SK-N-SH (cell line): ENCODE results near the gene FHL2. TPM values are rescaled to one million over a fixed set of nuclear protein-coding genes. Genes with fewer than 3 reads are reported as not detected.

ENCODE experiments used
- CTCF ChIA-PET: fragments of 300-600, 350-600 bp; formaldehyde crosslinking; extraction: SDS; loops from one replicate; lab custom pipeline; 2021; lab: Yijun Ruan, JAX
- POLR2A ChIA-PET: fragments of 350-600 bp; sonication (Branson Sonifier 250); formaldehyde crosslinking; extraction: SDS; loops from one replicate; lab custom pipeline; 2020; ENCODE audit warnings: antibody characterized with exemption, inconsistent platforms; lab: Yijun Ruan, JAX
- DNase-seq: peaks from one replicate; pipeline ENCODE4 v3.0.0; 2012
- H2AFZ ChIP-seq: fragments of 200-600 bp; sonication (generic); 2 replicates; pipeline ENCODE4 v1.8.1; 2016; ENCODE audit warnings: antibody characterized with exemption, mild to moderate bottlenecking, low read depth
- H3F3A ChIP-seq: fragments of 200-600 bp; sonication (generic); replicated peaks from 2 replicates; pipeline ENCODE3; 2016; ENCODE audit warnings: antibody characterized with exemption, mild to moderate bottlenecking; ENCODE audit not compliant: insufficient read depth
- H3K27ac ChIP-seq, 2 experiments: fragments of 200-500 bp in 1 of 2; fragments of 200-600 bp in 1 of 2; sonication (Bioruptor generic) in 1 of 2; sonication (generic), shearing (Covaris generic) in 1 of 2; 2 replicates each; pipeline versions ENCODE4 v1.5.1 to v1.6.1; 2014 to 2016; ENCODE audit warnings: low read depth in 2 of 2, inconsistent platforms in 1 of 2, low read length in 1 of 2, mild to moderate bottlenecking in 1 of 2, mixed read lengths in 1 of 2
- H3K27me3 ChIP-seq: fragments of 200-600 bp; sonication (generic), shearing (Covaris generic); 2 replicates; pipeline ENCODE4 v1.6.1; 2016; ENCODE audit warnings: mixed run types; ENCODE audit not compliant: insufficient read depth
- H3K36me3 ChIP-seq, 2 experiments: fragments of 200-500 bp in 1 of 2; fragments of 200-600 bp in 1 of 2; sonication (Bioruptor generic) in 1 of 2; sonication (generic) in 1 of 2; replicated peaks in 1 of 2; 2 replicates each; pipeline versions ENCODE3 to v1.5.1; 2014 to 2016; ENCODE audit warnings: low read length in 1 of 2, mild to moderate bottlenecking in 1 of 2; ENCODE audit not compliant: insufficient read depth in 2 of 2, control insufficient read depth in 1 of 2
- H3K4me1 ChIP-seq, 2 experiments: fragments of 200-500 bp in 1 of 2; fragments of 200-600 bp in 1 of 2; sonication (Bioruptor generic) in 1 of 2; sonication (generic), shearing (Covaris generic) in 1 of 2; 2 replicates each; pipeline versions ENCODE4 v1.5.1 to v1.6.1; 2014 to 2016; ENCODE audit warnings: low read depth in 1 of 2, low read length in 1 of 2, mixed run types in 1 of 2; ENCODE audit not compliant: insufficient read depth in 2 of 2, control insufficient read depth in 1 of 2
- H3K4me2 ChIP-seq: fragments of 200-600 bp; sonication (generic), shearing (Covaris generic); 2 replicates; pipeline ENCODE4 v1.6.1; 2017; ENCODE audit warnings: mixed run types
- H3K4me3 ChIP-seq, 2 experiments: fragments of 200-500 bp in 1 of 2; fragments of 200-600 bp in 1 of 2; sonication (Bioruptor generic) in 1 of 2; sonication (generic), shearing (Covaris generic) in 1 of 2; 2 replicates each; pipeline versions ENCODE4 v1.5.1 to v1.8.1; 2014 to 2016; ENCODE audit warnings: low read depth in 2 of 2, inconsistent platforms in 1 of 2, low read length in 1 of 2, mild to moderate bottlenecking in 1 of 2, mixed read lengths in 1 of 2, moderate library complexity in 1 of 2
- H3K79me2 ChIP-seq: fragments of 200-600 bp; sonication (generic); 2 replicates; pipeline ENCODE4 v1.8.1; 2017; ENCODE audit warnings: mild to moderate bottlenecking; ENCODE audit not compliant: insufficient read depth
- H3K9ac ChIP-seq: fragments of 200-600 bp; sonication (generic); 2 replicates; pipeline ENCODE4 v1.6.1; 2017; ENCODE audit warnings: mixed run types
- H3K9me2 ChIP-seq: fragments of 200-600 bp; sonication (generic); 2 replicates; pipeline ENCODE4 v1.6.1; 2017; ENCODE audit warnings: mixed run types
- H3K9me3 ChIP-seq: fragments of 200-600 bp; sonication (generic); 2 replicates; pipeline ENCODE4 v1.6.1; 2017; ENCODE audit warnings: mixed run types, mild to moderate bottlenecking, moderate library complexity
- H4K20me1 ChIP-seq: fragments of 200-600 bp; sonication (generic); 2 replicates; pipeline ENCODE4 v1.6.1; 2017; ENCODE audit warnings: mild to moderate bottlenecking, mixed run types; ENCODE audit not compliant: insufficient read depth
- CHD2 ChIP-seq: fragments of 150-350 bp; IDR thresholded peaks from 2 replicates; pipeline ENCODE4 v1.6.1; 2018; ENCODE audit warnings: low read length; ENCODE audit not compliant: partially characterized antibody
- ELF1 ChIP-seq: IDR thresholded peaks from 2 replicates; pipeline ENCODE4 v1.4.0; 2012
- EP300 ChIP-seq, 2 experiments: IDR thresholded peaks; 2 replicates each; pipeline versions ENCODE4 v1.4.0 to v1.6.1; 2012; ENCODE audit warnings: borderline replicate concordance in 1 of 2, low read depth in 1 of 2, low read length in 1 of 2
- EZH2phosphoT487 ChIP-seq: fragments of 200-600 bp; sonication (generic); IDR thresholded peaks from 2 replicates; pipeline ENCODE4 v1.6.1; 2017; ENCODE audit warnings: low read depth, mixed run types, mild to moderate bottlenecking, antibody characterized with exemption, moderate library complexity, borderline replicate concordance
- FOSL2 ChIP-seq: IDR thresholded peaks from 2 replicates; pipeline ENCODE4 v1.4.0; 2012; ENCODE audit warnings: low read depth, mild to moderate bottlenecking, moderate library complexity, borderline replicate concordance
- FOXJ3 ChIP-seq: sonication (generic); formaldehyde crosslinking; IDR thresholded peaks from 2 replicates; pipeline ENCODE4 v1.5.1; 2020; ENCODE audit warnings: mild to moderate bottlenecking, missing genetic modification reagents
- FOXM1 ChIP-seq: IDR thresholded peaks from 2 replicates; pipeline ENCODE4 v1.4.0; 2012; ENCODE audit warnings: low read depth, mild to moderate bottlenecking
- GABPA ChIP-seq: IDR thresholded peaks from 2 replicates; pipeline ENCODE4 v1.4.0; 2012; ENCODE audit warnings: low read depth, mild to moderate bottlenecking
- GATA2 ChIP-seq: sonication (generic); formaldehyde crosslinking; IDR thresholded peaks from 2 replicates; pipeline ENCODE4 v1.5.0; 2020; ENCODE audit warnings: mild to moderate bottlenecking, missing genetic modification reagents
- JUND ChIP-seq: IDR thresholded peaks from 2 replicates; pipeline ENCODE4 v1.4.0; 2012
- MEF2A ChIP-seq: IDR thresholded peaks from 2 replicates; pipeline ENCODE4 v1.4.0; 2012; ENCODE audit warnings: low read depth, borderline replicate concordance
- MXI1 ChIP-seq: IDR thresholded peaks from 2 replicates; pipeline ENCODE4 v1.6.1; 2012; ENCODE audit warnings: mild to moderate bottlenecking, low read depth, low read length, improper control_type of control experiment
- NRF1 ChIP-seq: IDR thresholded peaks from 2 replicates; pipeline ENCODE4 v1.6.1; 2012; ENCODE audit warnings: low read depth, mild to moderate bottlenecking, low read length
- POLR2AphosphoS5 ChIP-seq: IDR thresholded peaks from 2 replicates; pipeline ENCODE4 v1.6.1; 2012; ENCODE audit warnings: low read depth, low read length
- RAD21 ChIP-seq: IDR thresholded peaks from 2 replicates; pipeline ENCODE4 v1.6.1; 2012; ENCODE audit warnings: mild to moderate bottlenecking, low read length
- RCOR1 ChIP-seq: fragments of 150-350 bp; IDR thresholded peaks from 2 replicates; pipeline ENCODE4 v1.6.1; 2017; ENCODE audit warnings: antibody characterized with exemption, low read length
- RFX5 ChIP-seq: IDR thresholded peaks from 2 replicates; pipeline ENCODE4 v1.6.1; 2012; ENCODE audit warnings: mild to moderate bottlenecking, improper control_type of control experiment, low read length
- RXRA ChIP-seq: IDR thresholded peaks from 2 replicates; pipeline ENCODE4 v1.4.0; 2012; ENCODE audit warnings: low read depth, mild to moderate bottlenecking, borderline replicate concordance
- TAF1 ChIP-seq: IDR thresholded peaks from 2 replicates; pipeline ENCODE4 v1.6.1; 2012; ENCODE audit warnings: low read depth, mild to moderate bottlenecking, low read length, moderate library complexity, borderline replicate concordance
- TEAD4 ChIP-seq: IDR thresholded peaks from 2 replicates; pipeline ENCODE4 v1.4.0; 2012; ENCODE audit warnings: mild to moderate bottlenecking, borderline replicate concordance; ENCODE audit not compliant: insufficient read depth
- USF1 ChIP-seq: IDR thresholded peaks from 2 replicates; pipeline ENCODE4 v1.4.0; 2012; ENCODE audit warnings: low read depth, borderline replicate concordance
- YY1 ChIP-seq: IDR thresholded peaks from 2 replicates; pipeline ENCODE4 v1.4.0; 2012; ENCODE audit warnings: low read depth, mild to moderate bottlenecking
- WGBS: methylation state at CpG from one replicate; pipeline ENCODE4 v1.1.6; 2017; ENCODE audit warnings: low lambda C conversion rate; 5-methylcytosine and 5-hydroxymethylcytosine counted together
- polyA plus RNA-seq, 3 experiments: library from polyadenylated mRNA; depleted of rRNA; stranded (reverse); fragments of >200 nt; gene quantifications; 2 replicates each; pipeline ENCODE4 v1.2.3, GENCODE V29; 2012
- TF ChIP-seq, protein P1 (sequence below): IDR thresholded peaks from 2 replicates; pipeline ENCODE4 v1.4.0; 2012; ENCODE audit warnings: low read depth
- TF ChIP-seq, protein P2 (sequence below): fragments of 150-350 bp; IDR thresholded peaks from 2 replicates; pipeline ENCODE4 v1.6.1; 2017; ENCODE audit warnings: antibody characterized with exemption, low read length, low read depth, borderline replicate concordance
- TF ChIP-seq, protein P3 (sequence below): IDR thresholded peaks from 2 replicates; pipeline ENCODE4 v1.4.0; 2012; ENCODE audit warnings: low read depth, borderline replicate concordance
- TF ChIP-seq, protein P4 (sequence below): fragments of 150-350 bp; IDR thresholded peaks from 2 replicates; pipeline ENCODE4 v1.6.1; 2016; ENCODE audit warnings: mild to moderate bottlenecking, low read depth, low read length

Gene FHL2
- polyA plus RNA-seq, 1 of the 3 experiments (the other 2 are of a cell fraction), result 31.7 TPM

DNA sequence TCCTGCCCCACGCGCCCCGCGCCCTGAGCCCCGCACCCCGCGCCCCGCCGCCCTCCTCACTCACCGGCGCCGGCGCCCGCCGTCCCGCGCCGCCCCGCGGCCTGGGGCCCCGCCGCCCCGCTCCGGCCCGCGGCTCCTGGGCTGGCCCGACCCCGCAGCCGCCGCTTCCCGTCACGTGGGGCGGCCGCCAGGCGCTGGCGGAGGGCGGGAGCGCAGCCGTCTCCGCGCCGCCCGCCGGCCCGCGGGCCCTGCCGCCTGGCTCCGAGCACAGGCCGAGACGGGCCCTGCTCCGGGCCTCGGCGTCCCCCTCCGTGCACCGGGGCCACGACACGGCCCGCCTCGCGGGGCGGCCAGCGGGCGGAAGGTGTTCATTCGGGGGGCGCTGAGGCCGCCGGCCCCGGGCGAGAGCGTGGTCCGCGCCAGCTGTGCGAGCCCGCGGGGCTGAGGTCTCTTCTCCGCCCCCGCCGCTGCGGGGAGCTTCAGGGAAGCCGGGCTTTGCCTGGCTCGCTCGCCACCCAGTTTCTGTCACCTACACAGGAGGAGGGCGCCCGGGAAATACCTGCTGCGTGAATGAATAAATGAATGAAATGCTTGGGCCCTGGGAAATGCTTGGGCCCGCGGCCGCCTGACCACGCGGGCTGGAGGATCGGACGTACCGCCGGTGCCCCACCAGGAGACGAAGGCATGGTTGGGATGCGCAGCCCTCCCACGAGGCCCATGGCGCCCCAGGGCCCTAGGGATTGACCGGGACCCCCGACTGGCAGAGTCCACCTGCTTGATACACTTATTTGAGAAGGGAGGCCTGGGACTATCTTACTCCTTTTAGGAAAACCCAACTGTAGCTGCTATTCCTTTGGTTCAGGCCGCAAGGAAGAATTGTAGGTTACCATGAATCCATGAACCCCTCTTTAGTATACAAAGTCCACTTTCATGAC, 69.0 kb downstream of the FHL2 start, which contains the start of gene TGFBRAP1:
TSS of gene TGFBRAP1 (minus strand) at position 175 of the 935 bp plus-strand sequence. CDS start 21,434 bp downstream, outside the sequence.
- H3K9me2 ChIP-seq, result no peaks in the 10 kb centered on the region
- no peaks in the 10 kb centered on the region for H3K9me3 ChIP-seq
- peak within 1 kb of the TSS; percentile 72 for H2AFZ ChIP-seq
- no peaks in the 10 kb centered on the region for H4K20me1 ChIP-seq
- H3K9ac ChIP-seq, result peak within 1 kb of the TSS; percentile 86
- H3K36me3 ChIP-seq, result peaks cover 0 to 9% of the 10 kb centered on the region in 2 experiments
- peak within 1 kb of the TSS; percentile 93 for H3K4me2 ChIP-seq
- peaks cover 4% of the 10 kb centered on the region for H3F3A ChIP-seq
- POLR2A ChIA-PET, result interaction anchor here (0.6 kb wide), 1 partner anchor 476 kb away, joined by 5 read pairs; no protein-coding TSS in a partner anchor
- peaks cover 35% of the 10 kb centered on the region for H3K79me2 ChIP-seq
- DNase-seq, result peak; percentile 93
- WGBS, result 40% methylated on average over 19 of the region's 101 CpGs
- H3K27me3 ChIP-seq, result no peaks in the 10 kb centered on the region
- peak within 1 kb of the TSS; percentile 56 to 65 for H3K4me3 ChIP-seq
- CTCF ChIA-PET, result interaction anchor here (1.3 to 1.6 kb wide), 4 partner anchors 8 to 35 kb away, joined by 3 to 4 read pairs (median 3); no protein-coding TSS in a partner anchor
- peaks cover 0 to 15% of the 10 kb centered on the region in 2 experiments for H3K4me1 ChIP-seq
- peak within 1 kb of the TSS; percentile 42 to 80; a peak in 3 of 4 replicates for H3K27ac ChIP-seq
- TF ChIP-seq RXRA (no peak), RFX5 (no peak), FOXJ3 (CRISPR knock-in tag) (no peak), NRF1 (peak; percentile 26; the same call in 1 of the 2 replicates), FOXM1 (no peak), USF1 (peak; percentile 81), CHD2 (no peak), FOSL2 (no peak), TEAD4 (no peak), MEF2A (no peak), JUND (no peak), RAD21 (no peak), EP300 (IDR thresholded peaks at IDR 0.05; ENCODE audit: borderline replicate concordance in 1 of 2, low read depth in 1 of 2, low read length in 1 of 2) (no peak), ELF1 (no peak), YY1 (no peak), POLR2AphosphoS5 (no peak), TAF1 (no peak), MXI1 (no peak), EZH2phosphoT487 (no peak), GABPA (no peak), GATA2 (CRISPR knock-in tag) (no peak), RCOR1 (no peak)
- TF ChIP-seq, protein P1, sequence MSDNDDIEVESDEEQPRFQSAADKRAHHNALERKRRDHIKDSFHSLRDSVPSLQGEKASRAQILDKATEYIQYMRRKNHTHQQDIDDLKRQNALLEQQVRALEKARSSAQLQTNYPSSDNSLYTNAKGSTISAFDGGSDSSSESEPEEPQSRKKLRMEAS, result peak; percentile 21; the same call in 1 of the 2 replicates
- TF ChIP-seq, protein P2, sequence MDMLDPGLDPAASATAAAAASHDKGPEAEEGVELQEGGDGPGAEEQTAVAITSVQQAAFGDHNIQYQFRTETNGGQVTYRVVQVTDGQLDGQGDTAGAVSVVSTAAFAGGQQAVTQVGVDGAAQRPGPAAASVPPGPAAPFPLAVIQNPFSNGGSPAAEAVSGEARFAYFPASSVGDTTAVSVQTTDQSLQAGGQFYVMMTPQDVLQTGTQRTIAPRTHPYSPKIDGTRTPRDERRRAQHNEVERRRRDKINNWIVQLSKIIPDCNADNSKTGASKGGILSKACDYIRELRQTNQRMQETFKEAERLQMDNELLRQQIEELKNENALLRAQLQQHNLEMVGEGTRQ, result peak; percentile 54; the same call in 1 of the 2 replicates
- TF ChIP-seq, protein P3, sequence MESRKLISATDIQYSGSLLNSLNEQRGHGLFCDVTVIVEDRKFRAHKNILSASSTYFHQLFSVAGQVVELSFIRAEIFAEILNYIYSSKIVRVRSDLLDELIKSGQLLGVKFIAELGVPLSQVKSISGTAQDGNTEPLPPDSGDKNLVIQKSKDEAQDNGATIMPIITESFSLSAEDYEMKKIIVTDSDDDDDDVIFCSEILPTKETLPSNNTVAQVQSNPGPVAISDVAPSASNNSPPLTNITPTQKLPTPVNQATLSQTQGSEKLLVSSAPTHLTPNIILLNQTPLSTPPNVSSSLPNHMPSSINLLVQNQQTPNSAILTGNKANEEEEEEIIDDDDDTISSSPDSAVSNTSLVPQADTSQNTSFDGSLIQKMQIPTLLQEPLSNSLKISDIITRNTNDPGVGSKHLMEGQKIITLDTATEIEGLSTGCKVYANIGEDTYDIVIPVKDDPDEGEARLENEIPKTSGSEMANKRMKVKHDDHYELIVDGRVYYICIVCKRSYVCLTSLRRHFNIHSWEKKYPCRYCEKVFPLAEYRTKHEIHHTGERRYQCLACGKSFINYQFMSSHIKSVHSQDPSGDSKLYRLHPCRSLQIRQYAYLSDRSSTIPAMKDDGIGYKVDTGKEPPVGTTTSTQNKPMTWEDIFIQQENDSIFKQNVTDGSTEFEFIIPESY, result no peak
- TF ChIP-seq, protein P4, sequence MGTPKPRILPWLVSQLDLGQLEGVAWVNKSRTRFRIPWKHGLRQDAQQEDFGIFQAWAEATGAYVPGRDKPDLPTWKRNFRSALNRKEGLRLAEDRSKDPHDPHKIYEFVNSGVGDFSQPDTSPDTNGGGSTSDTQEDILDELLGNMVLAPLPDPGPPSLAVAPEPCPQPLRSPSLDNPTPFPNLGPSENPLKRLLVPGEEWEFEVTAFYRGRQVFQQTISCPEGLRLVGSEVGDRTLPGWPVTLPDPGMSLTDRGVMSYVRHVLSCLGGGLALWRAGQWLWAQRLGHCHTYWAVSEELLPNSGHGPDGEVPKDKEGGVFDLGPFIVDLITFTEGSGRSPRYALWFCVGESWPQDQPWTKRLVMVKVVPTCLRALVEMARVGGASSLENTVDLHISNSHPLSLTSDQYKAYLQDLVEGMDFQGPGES, result no peak
